ENCODE data around the gene PREB.

PREB gene

GRCh38 chr2:27150639-27151230 lies 16.3 kb upstream of the PREB start:
- no peak for DNase-seq (ENCODE audit: low read depth, low spot score)
- Histone ChIP-seq H3K4me1 (ENCODE audit: insufficient read depth, insufficient read length) (peaks cover 4% of the 10 kb centered on the region), H3K9ac (ENCODE audit: insufficient read length, low read depth) (no peak overlapping the region)

GRCh38 chr2:27149570-27150405 lies 15.4 kb upstream of the PREB start:
- H3K27me3 ChIP-seq (ENCODE audit: insufficient read depth, insufficient read length): no peaks in the 10 kb centered on the region
- no peak for DNase-seq (ENCODE audit: low read depth, low spot score)
- no peak overlapping the region for H3K9ac ChIP-seq (ENCODE audit: insufficient read length, low read depth)
- H3K4me1 ChIP-seq (ENCODE audit: insufficient read depth, insufficient read length): peaks cover 4% of the 10 kb centered on the region
- TF ChIP-seq ZNF274 (IDR thresholded peaks at IDR 0.05; ENCODE audit: low read depth, low read length) (no peak), SUZ12 (IDR thresholded peaks at IDR 0.05; ENCODE audit: extremely low read depth, insufficient read depth, insufficient read length) (no peak), YY1 (IDR thresholded peaks at IDR 0.05; ENCODE audit: insufficient read depth, insufficient read length) (no peak)
- H3K9me3 ChIP-seq (ENCODE audit: insufficient read depth, low read length): no peaks in the 10 kb centered on the region
- no peaks in the 10 kb centered on the region for H3K36me3 ChIP-seq (ENCODE audit: insufficient read depth, insufficient read length, low read length)
- H3K4me3 ChIP-seq (ENCODE audit: insufficient read length, low read depth): no peak overlapping the region

More at GRCh38 chr2:27150639-27151230, 16.3 kb upstream of the PREB start:
- no peaks in the 10 kb centered on the region for H3K9me3 ChIP-seq (ENCODE audit: insufficient read depth, low read length)
- H3K27me3 ChIP-seq (ENCODE audit: insufficient read depth, insufficient read length): no peaks in the 10 kb centered on the region
- H3K4me3 ChIP-seq (ENCODE audit: insufficient read length, low read depth): no peak overlapping the region
- H3K36me3 ChIP-seq (ENCODE audit: insufficient read depth, insufficient read length, low read length): no peaks in the 10 kb centered on the region
- no peak for TF ChIP-seq SUZ12 (IDR thresholded peaks at IDR 0.05; ENCODE audit: extremely low read depth, insufficient read depth, insufficient read length)
- TF ChIP-seq ZNF274 (IDR thresholded peaks at IDR 0.05; ENCODE audit: low read depth, low read length): no peak
- no peak for TF ChIP-seq YY1 (IDR thresholded peaks at IDR 0.05; ENCODE audit: insufficient read depth, insufficient read length)

GRCh38 chr2:27148801-27149439 lies 14.5 kb upstream of the PREB start, which contains the start of gene TCF23:
Gene TCF23 (plus strand): TSS chr2:27149004. CDS start chr2:27149134, 130 bp downstream.
- Histone ChIP-seq H3K27me3 (ENCODE audit: insufficient read depth, insufficient read length) (no peaks in the 10 kb centered on the region), H3K4me3 (ENCODE audit: insufficient read length, low read depth) (no peak within 1 kb of the TSS), H3K36me3 (ENCODE audit: insufficient read depth, insufficient read length, low read length) (no peaks in the 10 kb centered on the region), H3K4me1 (ENCODE audit: insufficient read depth, insufficient read length) (peaks cover 4% of the 10 kb centered on the region), H3K9me3 (ENCODE audit: insufficient read depth, low read length) (no peaks in the 10 kb centered on the region), H3K9ac (ENCODE audit: insufficient read length, low read depth) (no peak within 1 kb of the TSS)
- TF ChIP-seq SUZ12 (IDR thresholded peaks at IDR 0.05; ENCODE audit: extremely low read depth, insufficient read depth, insufficient read length): no peak
- no peak for TF ChIP-seq ZNF274 (IDR thresholded peaks at IDR 0.05; ENCODE audit: low read depth, low read length)
- no peak for TF ChIP-seq YY1 (IDR thresholded peaks at IDR 0.05; ENCODE audit: insufficient read depth, insufficient read length)
- no peak for DNase-seq (ENCODE audit: low read depth, low spot score)

GRCh38 chr2:27147935-27148334 lies 13.5 kb upstream of the PREB start:
- Histone ChIP-seq H3K9me3 (ENCODE audit: insufficient read depth, low read length) (no peaks in the 10 kb centered on the region), H3K27me3 (ENCODE audit: insufficient read depth, insufficient read length) (no peaks in the 10 kb centered on the region), H3K4me1 (ENCODE audit: insufficient read depth, insufficient read length) (peaks cover 4% of the 10 kb centered on the region), H3K9ac (ENCODE audit: insufficient read length, low read depth) (no peak overlapping the region), H3K36me3 (ENCODE audit: insufficient read depth, insufficient read length, low read length) (no peaks in the 10 kb centered on the region), H3K4me3 (ENCODE audit: insufficient read length, low read depth) (no peak overlapping the region)
- no peak for DNase-seq (ENCODE audit: low read depth, low spot score)
- no peak for TF ChIP-seq YY1 (IDR thresholded peaks at IDR 0.05; ENCODE audit: insufficient read depth, insufficient read length)
- no peak for TF ChIP-seq ZNF274 (IDR thresholded peaks at IDR 0.05; ENCODE audit: low read depth, low read length)
- no peak for TF ChIP-seq SUZ12 (IDR thresholded peaks at IDR 0.05; ENCODE audit: extremely low read depth, insufficient read depth, insufficient read length)

- DNase-seq (ENCODE audit: low read depth, low spot score): no peak
- peaks cover 2% of the 10 kb centered on the region for H3K4me1 ChIP-seq (ENCODE audit: insufficient read depth, insufficient read length)
- H3K9me3 ChIP-seq (ENCODE audit: insufficient read depth, low read length): no peaks in the 10 kb centered on the region
- no peaks in the 10 kb centered on the region for H3K27me3 ChIP-seq (ENCODE audit: insufficient read depth, insufficient read length)
- no peak overlapping the region for H3K4me3 ChIP-seq (ENCODE audit: insufficient read length, low read depth)
- TF ChIP-seq YY1 (IDR thresholded peaks at IDR 0.05; ENCODE audit: insufficient read depth, insufficient read length): no peak
- no peak for TF ChIP-seq SUZ12 (IDR thresholded peaks at IDR 0.05; ENCODE audit: extremely low read depth, insufficient read depth, insufficient read length)
- no peak for TF ChIP-seq ZNF274 (IDR thresholded peaks at IDR 0.05; ENCODE audit: low read depth, low read length)
- H3K9ac ChIP-seq (ENCODE audit: insufficient read length, low read depth): no peak overlapping the region
- H3K36me3 ChIP-seq (ENCODE audit: insufficient read depth, insufficient read length, low read length): no peaks in the 10 kb centered on the region
Observed at GRCh38 chr2:27145682-27146081, 11.2 kb upstream of the PREB start.

GRCh38 chr2:27143285-27143684 lies 8.8 kb upstream of the PREB start:
- Histone ChIP-seq H3K9ac (ENCODE audit: insufficient read length, low read depth) (no peak overlapping the region), H3K9me3 (ENCODE audit: insufficient read depth, low read length) (no peaks in the 10 kb centered on the region), H3K36me3 (ENCODE audit: insufficient read depth, insufficient read length, low read length) (no peaks in the 10 kb centered on the region), H3K4me3 (ENCODE audit: insufficient read length, low read depth) (no peak overlapping the region), H3K4me1 (ENCODE audit: insufficient read depth, insufficient read length) (no peaks in the 10 kb centered on the region), H3K27me3 (ENCODE audit: insufficient read depth, insufficient read length) (no peaks in the 10 kb centered on the region)
- no peak for TF ChIP-seq SUZ12 (IDR thresholded peaks at IDR 0.05; ENCODE audit: extremely low read depth, insufficient read depth, insufficient read length)
- TF ChIP-seq ZNF274 (IDR thresholded peaks at IDR 0.05; ENCODE audit: low read depth, low read length): no peak
- no peak for TF ChIP-seq YY1 (IDR thresholded peaks at IDR 0.05; ENCODE audit: insufficient read depth, insufficient read length)
- DNase-seq (ENCODE audit: low read depth, low spot score): no peak

- Histone ChIP-seq H3K9ac (ENCODE audit: insufficient read length, low read depth) (no peak within 1 kb of the TSS), H3K9me3 (ENCODE audit: insufficient read depth, low read length) (no peaks in the 10 kb centered on the region), H3K36me3 (ENCODE audit: insufficient read depth, insufficient read length, low read length) (no peaks in the 10 kb centered on the region), H3K4me3 (ENCODE audit: insufficient read length, low read depth) (no peak within 1 kb of the TSS), H3K27me3 (ENCODE audit: insufficient read depth, insufficient read length) (no peaks in the 10 kb centered on the region), H3K4me1 (ENCODE audit: insufficient read depth, insufficient read length) (peaks cover 2% of the 10 kb centered on the region)
- DNase-seq (ENCODE audit: low read depth, low spot score): no peak
- TF ChIP-seq ZNF274 (IDR thresholded peaks at IDR 0.05; ENCODE audit: low read depth, low read length) (no peak), SUZ12 (IDR thresholded peaks at IDR 0.05; ENCODE audit: extremely low read depth, insufficient read depth, insufficient read length) (no peak), YY1 (IDR thresholded peaks at IDR 0.05; ENCODE audit: insufficient read depth, insufficient read length) (no peak)
Observed at GRCh38 chr2:27139310-27139709, 4.9 kb upstream of the PREB start, which contains the start of gene PRR30. Gene PRR30 (minus strand): TSS chr2:27139410. CDS start chr2:27138329, 1,081 bp downstream.
